ENCODE measurements around the gene SLC9A7.
A peak's percentile ranks its signal among the peaks of the same experiment; 100 is the strongest.

SLC9A7 gene

DNA sequence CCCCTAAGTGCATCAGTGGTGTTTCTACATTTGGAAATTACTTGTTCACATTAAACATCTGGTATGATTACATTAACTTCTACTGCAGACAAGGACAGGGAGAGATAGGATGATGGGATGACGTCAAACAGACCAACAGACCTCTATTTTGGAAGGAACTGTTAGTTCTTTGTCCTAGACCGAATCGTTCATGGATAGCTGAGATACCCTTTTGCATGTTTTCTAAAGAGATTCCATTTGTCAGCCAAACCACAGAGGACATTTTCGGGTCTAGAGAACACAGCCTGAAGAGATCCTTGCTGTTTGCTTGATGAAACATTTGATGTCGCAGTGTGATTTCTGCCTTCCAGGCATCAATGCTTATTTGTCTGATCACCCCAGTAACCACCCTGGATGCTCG, 157.6 kb downstream of the SLC9A7 start:
- no peak overlapping the region for H3K4me3 ChIP-seq (ENCODE audit: low read depth, low read length)
- TF ChIP-seq, protein P1, sequence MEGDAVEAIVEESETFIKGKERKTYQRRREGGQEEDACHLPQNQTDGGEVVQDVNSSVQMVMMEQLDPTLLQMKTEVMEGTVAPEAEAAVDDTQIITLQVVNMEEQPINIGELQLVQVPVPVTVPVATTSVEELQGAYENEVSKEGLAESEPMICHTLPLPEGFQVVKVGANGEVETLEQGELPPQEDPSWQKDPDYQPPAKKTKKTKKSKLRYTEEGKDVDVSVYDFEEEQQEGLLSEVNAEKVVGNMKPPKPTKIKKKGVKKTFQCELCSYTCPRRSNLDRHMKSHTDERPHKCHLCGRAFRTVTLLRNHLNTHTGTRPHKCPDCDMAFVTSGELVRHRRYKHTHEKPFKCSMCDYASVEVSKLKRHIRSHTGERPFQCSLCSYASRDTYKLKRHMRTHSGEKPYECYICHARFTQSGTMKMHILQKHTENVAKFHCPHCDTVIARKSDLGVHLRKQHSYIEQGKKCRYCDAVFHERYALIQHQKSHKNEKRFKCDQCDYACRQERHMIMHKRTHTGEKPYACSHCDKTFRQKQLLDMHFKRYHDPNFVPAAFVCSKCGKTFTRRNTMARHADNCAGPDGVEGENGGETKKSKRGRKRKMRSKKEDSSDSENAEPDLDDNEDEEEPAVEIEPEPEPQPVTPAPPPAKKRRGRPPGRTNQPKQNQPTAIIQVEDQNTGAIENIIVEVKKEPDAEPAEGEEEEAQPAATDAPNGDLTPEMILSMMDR (conservative IDR thresholded peaks at IDR 0.05; ENCODE audit: low read depth, low read length), result no peak
- peak; percentile 76 for DNase-seq (ENCODE audit: low read depth)

DNA sequence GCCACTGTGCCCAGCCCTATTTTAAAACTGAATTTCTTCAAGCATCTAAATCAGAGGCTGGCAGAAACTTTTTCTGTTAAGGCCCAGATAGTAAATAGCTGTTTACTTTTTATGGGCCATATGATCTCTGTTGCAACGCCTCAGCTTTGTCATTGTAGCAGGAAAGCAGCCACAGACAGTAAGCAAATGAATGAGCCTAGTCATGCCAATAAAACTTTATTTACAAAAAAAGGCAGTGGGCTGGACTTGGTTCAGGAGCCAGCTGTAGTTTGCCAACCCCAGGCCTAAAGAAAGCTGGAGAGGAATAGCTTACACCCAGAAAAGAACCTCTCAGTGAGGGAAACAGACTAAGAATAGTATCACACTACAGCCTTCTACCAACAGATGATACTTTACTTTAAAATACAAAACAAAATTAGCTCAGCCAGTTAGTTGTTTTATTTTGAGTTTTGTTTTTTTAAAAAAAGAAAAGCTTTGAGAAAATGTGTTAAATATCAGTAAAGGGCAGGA, 159.8 kb downstream of the SLC9A7 start:
- TF ChIP-seq, protein P1 (conservative IDR thresholded peaks at IDR 0.05; ENCODE audit: low read depth, low read length), result no peak
- DNase-seq (ENCODE audit: low read depth), result no peak
- H3K4me3 ChIP-seq (ENCODE audit: low read depth, low read length), result no peak overlapping the region

DNA sequence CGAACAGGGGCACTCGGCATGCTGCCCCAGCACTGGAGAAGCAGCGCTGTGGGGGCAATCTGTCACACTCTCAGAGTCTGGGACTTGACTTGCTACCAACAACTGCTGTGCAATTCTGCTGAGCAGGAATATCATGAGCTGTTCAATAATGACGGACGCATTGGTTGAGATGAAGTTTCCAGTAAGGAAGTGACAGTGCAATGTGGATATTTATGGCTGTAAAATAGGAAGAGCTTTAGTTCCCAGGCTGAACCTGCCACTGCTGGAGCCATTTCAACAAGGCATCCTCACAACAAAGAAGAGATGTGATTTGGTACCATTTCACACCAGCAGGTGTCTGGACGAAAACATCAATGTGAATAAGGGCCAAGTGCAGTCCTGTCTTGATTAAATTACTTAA, 161.1 kb downstream of the SLC9A7 start:
- TF ChIP-seq, protein P1 (conservative IDR thresholded peaks at IDR 0.05; ENCODE audit: low read depth, low read length), result no peak
- no peak for DNase-seq (ENCODE audit: low read depth)
- H3K4me3 ChIP-seq (ENCODE audit: low read depth, low read length), result no peak overlapping the region

DNA sequence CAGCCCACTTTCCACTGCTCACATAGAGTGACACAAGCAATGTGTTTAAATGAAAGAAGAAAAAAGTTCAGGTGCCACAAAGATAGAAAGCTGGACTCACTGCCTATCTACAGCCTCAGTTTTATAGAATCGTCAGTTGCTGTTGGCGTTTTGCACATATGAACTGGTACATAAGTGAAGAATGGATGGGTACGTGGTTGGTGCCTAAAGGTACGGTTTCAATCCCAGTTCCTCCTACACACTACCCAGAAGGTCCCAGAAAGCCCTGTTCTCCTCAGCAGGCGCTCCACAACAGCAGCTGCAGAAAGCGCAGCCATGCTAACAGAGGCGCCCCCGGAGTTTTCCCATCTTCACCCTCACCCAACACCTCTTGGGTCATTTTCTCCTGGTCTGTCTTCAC, 161.7 kb downstream of the SLC9A7 start:
- DNase-seq (ENCODE audit: low read depth), result no peak
- TF ChIP-seq, protein P1 (conservative IDR thresholded peaks at IDR 0.05; ENCODE audit: low read depth, low read length), result no peak

DNA sequence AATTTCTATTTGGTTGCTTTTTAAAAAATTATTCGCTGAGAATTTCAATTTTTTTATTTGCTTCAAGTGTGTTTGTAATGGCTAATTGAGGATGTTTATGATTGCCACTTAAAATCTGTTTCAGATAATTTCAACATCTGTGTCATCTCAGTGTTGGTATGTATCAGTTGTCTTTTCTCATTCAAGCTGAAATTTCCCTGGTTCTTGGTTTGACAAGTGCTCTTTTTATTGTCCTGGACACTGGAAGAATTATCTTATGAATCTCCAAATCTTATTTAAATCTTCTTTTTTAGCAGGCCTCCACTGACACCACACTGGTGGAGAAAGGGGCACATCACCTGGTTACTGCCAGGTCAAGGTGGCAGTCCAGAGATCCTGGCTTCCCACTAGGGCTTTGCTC, 163.8 kb downstream of the SLC9A7 start:
- no peak overlapping the region for H3K4me3 ChIP-seq (ENCODE audit: low read depth, low read length)
- no peak for DNase-seq (ENCODE audit: low read depth)
- TF ChIP-seq, protein P1 (conservative IDR thresholded peaks at IDR 0.05; ENCODE audit: low read depth, low read length), result no peak

More for the DNA sequence above, 161.7 kb downstream of the SLC9A7 start:
- no peak overlapping the region for H3K4me3 ChIP-seq (ENCODE audit: low read depth, low read length)

DNA sequence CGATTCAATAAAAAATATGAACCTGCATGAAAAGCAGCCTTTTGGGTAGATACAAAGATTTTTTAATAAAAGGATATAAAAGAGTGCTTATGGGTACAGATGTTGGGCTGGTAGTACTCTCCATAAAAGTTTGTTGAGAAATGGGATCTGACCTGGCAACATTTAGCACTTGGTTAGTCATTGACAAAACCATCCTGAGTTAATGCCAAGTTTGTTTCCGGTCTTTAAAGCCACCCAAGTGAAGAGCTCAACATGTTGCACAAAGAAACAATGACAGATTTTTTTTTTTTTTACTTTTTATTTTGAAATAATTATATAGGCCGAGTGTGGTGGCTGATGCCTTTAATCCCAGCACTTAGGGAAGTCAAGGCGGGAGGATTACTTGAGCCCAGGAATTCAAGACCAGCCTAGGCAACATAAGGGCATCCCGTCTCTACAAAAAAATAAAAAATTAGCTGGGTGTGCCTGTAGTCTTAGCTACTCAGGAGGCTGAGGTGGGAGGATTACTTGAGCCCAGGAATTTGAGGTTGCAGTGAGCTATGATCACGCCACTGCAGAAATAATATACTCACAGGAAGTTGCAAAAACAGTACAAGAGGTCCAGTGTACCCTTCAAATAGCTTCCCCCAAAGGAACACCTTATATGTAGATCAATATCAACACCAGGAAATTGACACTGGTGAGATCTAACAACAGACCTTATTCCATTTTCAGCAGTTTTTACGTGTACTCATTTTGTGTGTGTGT, 168.8 kb downstream of the SLC9A7 start:
- no peak for DNase-seq (ENCODE audit: low read depth)
- TF ChIP-seq, protein P1 (conservative IDR thresholded peaks at IDR 0.05; ENCODE audit: low read depth, low read length), result no peak
- H3K4me3 ChIP-seq (ENCODE audit: low read depth, low read length), result no peak overlapping the region

DNA sequence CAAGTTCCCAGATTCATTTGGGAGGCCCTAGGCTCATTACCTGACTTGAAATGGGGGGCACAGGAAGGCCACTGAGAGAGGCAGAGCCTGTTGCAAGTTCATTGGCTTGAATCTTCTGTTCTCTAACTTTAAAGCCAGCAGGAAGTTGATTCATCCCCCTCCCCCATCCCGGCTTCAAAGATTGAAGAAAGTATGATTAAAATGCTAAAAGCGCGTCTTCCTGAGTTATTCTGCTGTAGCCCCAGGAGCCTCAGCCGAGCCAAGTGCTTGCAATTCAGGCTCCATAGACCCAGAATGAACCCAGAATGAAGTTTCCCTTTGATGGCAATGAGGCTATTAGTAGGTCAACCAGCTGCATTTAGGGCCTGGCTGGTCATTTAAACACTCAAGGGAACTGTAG, 170.7 kb downstream of the SLC9A7 start:
- DNase-seq (ENCODE audit: low read depth), result peak; percentile 84
- TF ChIP-seq, protein P1 (conservative IDR thresholded peaks at IDR 0.05; ENCODE audit: low read depth, low read length), result no peak
- H3K4me3 ChIP-seq (ENCODE audit: low read depth, low read length), result no peak overlapping the region

Measured in choroid plexus epithelial cell (primary cell).